ENCODE measurements around the gene GAPDHS. TPM values are rescaled to one million over a fixed set of nuclear protein-coding genes. Genes with fewer than 3 reads are reported as not detected.

Gene GAPDHS
- total RNA-seq, 1 experiment from 2014 or later = not detected

GRCh38 chr19:35514282-35514809 lies 18.9 kb upstream of the GAPDHS start:
- TF ChIP-seq CTCF (IDR thresholded peaks at IDR 0.05) = no peak
- no peak for TF ChIP-seq TCF7L2 (IDR thresholded peaks at IDR 0.05; ENCODE audit: low read depth, low read length)
- no peak for TF ChIP-seq REST (IDR thresholded peaks at IDR 0.05; ENCODE audit: insufficient read depth in 1 of 2, low read depth in 2 of 2, low read length in 1 of 2)
- TF ChIP-seq SIN3A (IDR thresholded peaks at IDR 0.05; ENCODE audit: borderline replicate concordance, insufficient read depth, low read depth, low read length) = no peak
- no peak for TF ChIP-seq POLR2AphosphoS5 (IDR thresholded peaks at IDR 0.05; ENCODE audit: low read depth, low read length)
- ChIA-PET CTCF (interaction anchor here (1.0 kb wide), 1 partner anchor 42 kb away, joined by 3 read pairs; no protein-coding TSS in a partner anchor), POLR2A (no interaction called here)
- intact Hi-C loops (cut with micrococcal nuclease; ENCODE audit: unreplicated experiment) = no loop called here
- Histone ChIP-seq H3K4me3 (ENCODE audit: low read depth in 2 of 2, low read length in 2 of 2) (no peak overlapping the region), H3K9me3 (ENCODE audit: control insufficient read depth, insufficient read depth, low read depth, low read length) (no peaks in the 10 kb centered on the region), H3K27me3 (ENCODE audit: control insufficient read depth, insufficient read depth, low read length) (peaks cover 6% of the 10 kb centered on the region), H3K27ac (ENCODE audit: low read length) (no peak overlapping the region), H3K4me1 (ENCODE audit: control insufficient read depth, insufficient read depth, low read length) (peaks cover 10% of the 10 kb centered on the region; the same call in 1 of the 2 replicates), H3K36me3 (ENCODE audit: control insufficient read depth, insufficient read depth, low read length) (no peaks in the 10 kb centered on the region; the same call in 1 of the 2 replicates)
- BruUV-seq (replicated peaks) = no TSS peak
- in situ Hi-C loops (cut with HindIII; ENCODE audit: low pct_unique_long_range_greater_than_20kb, low sequenced_read_pairs) = no loop called here
- ATAC-seq (no peak), DNase-seq (ENCODE audit: low read depth, low spot score) (no peak)

GRCh38 chr19:35516310-35516709 lies 16.9 kb upstream of the GAPDHS start:
- ChIA-PET POLR2A (interaction anchor here (0.7 kb wide), 1 partner anchor 19 kb away, joined by 3 read pairs; no protein-coding TSS in a partner anchor), CTCF (no interaction called here)
- no peak for DNase-seq (ENCODE audit: low read depth, low spot score)
- no peak overlapping the region for H3K4me3 ChIP-seq (ENCODE audit: low read depth in 2 of 2, low read length in 2 of 2)
- in situ Hi-C loops (cut with HindIII; ENCODE audit: low pct_unique_long_range_greater_than_20kb, low sequenced_read_pairs) (no loop called here), intact Hi-C loops (cut with micrococcal nuclease; ENCODE audit: unreplicated experiment) (no loop called here)
- ATAC-seq = no peak
- no peaks in the 10 kb centered on the region for H3K27me3 ChIP-seq (ENCODE audit: control insufficient read depth, insufficient read depth, low read length)
- no peaks in the 10 kb centered on the region for H3K9me3 ChIP-seq (ENCODE audit: control insufficient read depth, insufficient read depth, low read depth, low read length)
- no TSS peak for BruUV-seq (replicated peaks)
- H3K36me3 ChIP-seq (ENCODE audit: control insufficient read depth, insufficient read depth, low read length) = no peaks in the 10 kb centered on the region
- H3K27ac ChIP-seq (ENCODE audit: low read length) = no peak overlapping the region
- peaks cover 5% of the 10 kb centered on the region; the same call in 1 of the 2 replicates for H3K4me1 ChIP-seq (ENCODE audit: control insufficient read depth, insufficient read depth, low read length)
- TF ChIP-seq CTCF (IDR thresholded peaks at IDR 0.05) (no peak), SIN3A (IDR thresholded peaks at IDR 0.05; ENCODE audit: borderline replicate concordance, insufficient read depth, low read depth, low read length) (no peak), TCF7L2 (IDR thresholded peaks at IDR 0.05; ENCODE audit: low read depth, low read length) (no peak), REST (IDR thresholded peaks at IDR 0.05; ENCODE audit: insufficient read depth in 1 of 2, low read depth in 2 of 2, low read length in 1 of 2) (no peak), POLR2AphosphoS5 (IDR thresholded peaks at IDR 0.05; ENCODE audit: low read depth, low read length) (no peak)

Measured in Panc1 (cell line).